Measurements from ENCODE around the gene MOG.
"Not testable (repeated sequence)": the region's sequence is repeated elsewhere in the genome, so short reads cannot be mapped to it uniquely, and the experiment has no call there.

Gene MOG

DNA sequence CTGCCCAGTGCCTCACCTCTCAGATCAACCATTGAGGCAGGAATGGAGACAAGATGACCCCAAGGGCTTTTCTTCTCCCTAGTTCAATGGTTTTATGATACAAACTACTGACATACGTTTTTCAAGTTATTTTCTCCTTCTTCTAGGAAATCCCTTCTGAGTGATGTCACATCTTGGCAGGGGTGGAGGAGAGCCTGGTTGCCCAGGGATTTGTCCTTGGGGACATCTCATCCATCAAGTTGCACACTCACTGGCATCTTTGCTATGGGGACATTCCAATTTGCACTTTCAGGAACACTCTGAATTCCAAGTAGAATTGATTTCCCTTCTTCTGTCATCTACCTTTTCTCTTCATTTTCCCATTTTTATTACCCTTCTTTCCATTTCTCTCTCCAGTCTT, 14.1 kb downstream of the MOG start:
- Histone ChIP-seq H3K4me2 (ENCODE audit: low read length) (no peak overlapping the region), H3K9me2 (ENCODE audit: low read depth, low read length) (no peaks in the 10 kb centered on the region), H3K4me1 (ENCODE audit: insufficient read depth, low read length, severe bottlenecking) (no peaks in the 10 kb centered on the region), H3K27ac (ENCODE audit: low read depth, low read length, poor library complexity, severe bottlenecking) (no peak overlapping the region), H2AFZ (ENCODE audit: low read length) (no peak overlapping the region), H3K79me2 (ENCODE audit: insufficient read depth, low read length) (no peaks in the 10 kb centered on the region), H3K27me3 (ENCODE audit: insufficient read depth, low read length) (no peaks in the 10 kb centered on the region), H3K9ac (ENCODE audit: low read length) (no peak overlapping the region), H3K9me3 (ENCODE audit: low read length) (no peaks in the 10 kb centered on the region), H4K20me1 (ENCODE audit: insufficient read depth, low read length) (no peaks in the 10 kb centered on the region), H3K4me3 (ENCODE audit: low read depth, low read length, poor library complexity, severe bottlenecking) (no peak overlapping the region), H3K36me3 (ENCODE audit: insufficient read depth, low read length) (no peaks in the 10 kb centered on the region), H3F3A (ENCODE audit: insufficient read depth, low read length) (no peaks in the 10 kb centered on the region)
- TF ChIP-seq, protein P1, sequence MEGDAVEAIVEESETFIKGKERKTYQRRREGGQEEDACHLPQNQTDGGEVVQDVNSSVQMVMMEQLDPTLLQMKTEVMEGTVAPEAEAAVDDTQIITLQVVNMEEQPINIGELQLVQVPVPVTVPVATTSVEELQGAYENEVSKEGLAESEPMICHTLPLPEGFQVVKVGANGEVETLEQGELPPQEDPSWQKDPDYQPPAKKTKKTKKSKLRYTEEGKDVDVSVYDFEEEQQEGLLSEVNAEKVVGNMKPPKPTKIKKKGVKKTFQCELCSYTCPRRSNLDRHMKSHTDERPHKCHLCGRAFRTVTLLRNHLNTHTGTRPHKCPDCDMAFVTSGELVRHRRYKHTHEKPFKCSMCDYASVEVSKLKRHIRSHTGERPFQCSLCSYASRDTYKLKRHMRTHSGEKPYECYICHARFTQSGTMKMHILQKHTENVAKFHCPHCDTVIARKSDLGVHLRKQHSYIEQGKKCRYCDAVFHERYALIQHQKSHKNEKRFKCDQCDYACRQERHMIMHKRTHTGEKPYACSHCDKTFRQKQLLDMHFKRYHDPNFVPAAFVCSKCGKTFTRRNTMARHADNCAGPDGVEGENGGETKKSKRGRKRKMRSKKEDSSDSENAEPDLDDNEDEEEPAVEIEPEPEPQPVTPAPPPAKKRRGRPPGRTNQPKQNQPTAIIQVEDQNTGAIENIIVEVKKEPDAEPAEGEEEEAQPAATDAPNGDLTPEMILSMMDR (IDR thresholded peaks at IDR 0.05; ENCODE audit: low read length) = no peak
- TF ChIP-seq EZH2 (IDR thresholded peaks at IDR 0.05; ENCODE audit: borderline replicate concordance, low read length) = no peak

DNA sequence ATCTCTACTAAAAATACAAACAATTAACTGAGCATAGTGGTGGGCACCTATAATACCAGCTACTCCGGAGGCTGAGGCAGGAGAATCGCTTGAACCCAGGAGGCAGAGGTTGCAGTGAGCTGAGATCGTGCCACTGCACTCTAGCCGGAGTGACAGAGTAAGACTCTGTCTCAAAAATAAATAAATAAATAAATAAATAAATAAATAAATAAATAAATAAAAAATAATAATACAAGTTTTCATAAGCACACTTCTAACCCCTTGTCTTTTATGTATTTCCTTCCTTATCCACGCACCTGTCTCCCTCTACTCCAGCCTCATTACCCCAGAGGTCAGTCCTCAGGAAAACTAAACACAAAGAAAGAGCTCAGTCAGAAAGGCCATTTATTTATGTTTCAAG, 15.2 kb downstream of the MOG start:
- not testable (repeated sequence) for H3K36me3 ChIP-seq (ENCODE audit: insufficient read depth, low read length); H3K4me2 ChIP-seq (ENCODE audit: low read length); H3K4me3 ChIP-seq (ENCODE audit: low read depth, low read length, poor library complexity, severe bottlenecking); H3K9ac ChIP-seq (ENCODE audit: low read length); H3K79me2 ChIP-seq (ENCODE audit: insufficient read depth, low read length); H3K27me3 ChIP-seq (ENCODE audit: insufficient read depth, low read length); H3K9me2 ChIP-seq (ENCODE audit: low read depth, low read length); H3K9me3 ChIP-seq (ENCODE audit: low read length); H3K27ac ChIP-seq (ENCODE audit: low read depth, low read length, poor library complexity, severe bottlenecking); H4K20me1 ChIP-seq (ENCODE audit: insufficient read depth, low read length); H3K4me1 ChIP-seq (ENCODE audit: insufficient read depth, low read length, severe bottlenecking); H3F3A ChIP-seq (ENCODE audit: insufficient read depth, low read length); H2AFZ ChIP-seq (ENCODE audit: low read length)

DNA sequence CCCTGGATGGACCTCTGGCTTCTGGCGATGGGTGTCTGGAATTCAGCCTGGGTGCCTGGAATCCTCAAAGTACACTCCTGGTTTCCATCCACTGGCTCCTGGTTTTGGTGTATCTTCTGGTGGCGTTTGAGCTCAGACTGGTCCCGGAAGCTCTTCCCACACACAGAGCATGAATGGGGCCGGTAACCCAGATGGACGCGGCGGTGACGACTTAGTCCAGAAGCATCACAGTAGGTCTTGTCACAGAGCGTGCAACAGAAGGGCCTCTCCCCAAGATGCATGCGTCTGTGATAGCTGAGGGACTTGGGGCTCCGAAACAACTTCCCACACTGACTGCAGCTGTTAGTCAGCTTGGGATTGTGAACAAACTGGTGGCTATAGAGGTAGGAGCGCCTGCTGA, 16.3 kb downstream of the MOG start:
- Histone ChIP-seq H3K4me3 (ENCODE audit: low read depth, low read length, poor library complexity, severe bottlenecking) (no peak overlapping the region), H4K20me1 (ENCODE audit: insufficient read depth, low read length) (no peaks in the 10 kb centered on the region), H3K9ac (ENCODE audit: low read length) (no peak overlapping the region), H2AFZ (ENCODE audit: low read length) (no peak overlapping the region), H3K36me3 (ENCODE audit: insufficient read depth, low read length) (no peaks in the 10 kb centered on the region), H3K27ac (ENCODE audit: low read depth, low read length, poor library complexity, severe bottlenecking) (no peak overlapping the region), H3K9me3 (ENCODE audit: low read length) (no peaks in the 10 kb centered on the region), H3K9me2 (ENCODE audit: low read depth, low read length) (no peaks in the 10 kb centered on the region), H3K27me3 (ENCODE audit: insufficient read depth, low read length) (no peaks in the 10 kb centered on the region), H3K79me2 (ENCODE audit: insufficient read depth, low read length) (no peaks in the 10 kb centered on the region), H3K4me1 (ENCODE audit: insufficient read depth, low read length, severe bottlenecking) (no peaks in the 10 kb centered on the region), H3K4me2 (ENCODE audit: low read length) (no peak overlapping the region), H3F3A (ENCODE audit: insufficient read depth, low read length) (no peaks in the 10 kb centered on the region)
- TF ChIP-seq EZH2 (IDR thresholded peaks at IDR 0.05; ENCODE audit: borderline replicate concordance, low read length) = no peak
- TF ChIP-seq, protein P1 (IDR thresholded peaks at IDR 0.05; ENCODE audit: low read length) = no peak

DNA sequence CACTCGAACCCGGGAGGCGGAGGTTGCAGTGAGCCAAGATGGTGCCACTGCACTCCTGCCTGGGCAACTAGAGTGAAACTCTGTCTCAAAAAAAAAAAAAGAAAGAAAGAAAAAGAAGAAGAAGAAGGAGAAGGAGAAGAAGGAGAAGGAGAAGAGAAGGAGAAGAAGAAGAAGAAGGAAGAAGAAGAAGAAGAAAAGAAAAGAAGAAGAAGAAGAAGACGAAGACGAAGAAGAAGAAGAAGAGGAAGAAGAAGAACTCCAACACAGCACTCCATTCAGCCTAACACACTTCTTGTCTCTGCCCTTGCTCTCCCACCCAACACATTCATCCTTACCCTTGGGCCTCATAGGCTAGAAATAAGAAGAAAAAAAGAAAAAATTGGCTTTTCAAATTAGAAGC, 17.1 kb downstream of the MOG start:
- Histone ChIP-seq H3K4me3 (ENCODE audit: low read depth, low read length, poor library complexity, severe bottlenecking) (no peak overlapping the region), H3K79me2 (ENCODE audit: insufficient read depth, low read length) (no peaks in the 10 kb centered on the region), H3K36me3 (ENCODE audit: insufficient read depth, low read length) (no peaks in the 10 kb centered on the region), H3F3A (ENCODE audit: insufficient read depth, low read length) (no peaks in the 10 kb centered on the region), H3K9ac (ENCODE audit: low read length) (no peak overlapping the region), H2AFZ (ENCODE audit: low read length) (no peak overlapping the region), H3K4me1 (ENCODE audit: insufficient read depth, low read length, severe bottlenecking) (no peaks in the 10 kb centered on the region), H3K27ac (ENCODE audit: low read depth, low read length, poor library complexity, severe bottlenecking) (no peak overlapping the region), H3K27me3 (ENCODE audit: insufficient read depth, low read length) (no peaks in the 10 kb centered on the region), H4K20me1 (ENCODE audit: insufficient read depth, low read length) (no peaks in the 10 kb centered on the region), H3K4me2 (ENCODE audit: low read length) (no peak overlapping the region), H3K9me3 (ENCODE audit: low read length) (no peaks in the 10 kb centered on the region), H3K9me2 (ENCODE audit: low read depth, low read length) (no peaks in the 10 kb centered on the region)
- TF ChIP-seq EZH2 (IDR thresholded peaks at IDR 0.05; ENCODE audit: borderline replicate concordance, low read length) = no peak
- TF ChIP-seq, protein P1 (IDR thresholded peaks at IDR 0.05; ENCODE audit: low read length) = no peak

Data from OCI-LY1 (cell line).